Astrocyte (in vitro differentiated cells and primary cell): ENCODE results near the gene ZNF335. TPM values are rescaled to one million over a fixed set of nuclear protein-coding genes. Genes with fewer than 3 reads are reported as not detected.

Experiments
- DNase-seq: peaks from one replicate; pipeline ENCODE4 v3.0.0-alpha.2; 2010; ENCODE audit warnings: low read depth
- FAIRE-seq: peaks from 2 replicates; lab custom pipeline; 2011; peaks lifted over from hg19 to GRCh38; lab: Jason Lieb, UNC
- H2AFZ ChIP-seq: 2 replicates; pipeline ENCODE4 v1.6.0; 2012; ENCODE audit warnings: low read depth, low read length, inconsistent platforms
- H3K27ac ChIP-seq: 2 replicates; pipeline ENCODE4 v1.5.1; 2011; ENCODE audit warnings: low read depth, low read length, inconsistent platforms
- H3K27me3 ChIP-seq: 2 replicates; pipeline ENCODE4 v1.6.0; 2011; ENCODE audit warnings: low read length, inconsistent platforms; ENCODE audit not compliant: insufficient read depth
- H3K36me3 ChIP-seq: 2 replicates; pipeline ENCODE4 v1.5.1; 2011; ENCODE audit warnings: low read length, inconsistent platforms; ENCODE audit not compliant: insufficient read depth
- H3K4me1 ChIP-seq: 2 replicates; pipeline ENCODE4 v1.5.1; 2011; ENCODE audit warnings: low read length, inconsistent platforms; ENCODE audit not compliant: insufficient read depth
- H3K4me2 ChIP-seq: 2 replicates; pipeline ENCODE4 v1.6.0; 2012; ENCODE audit warnings: low read length, inconsistent platforms
- H3K4me3 ChIP-seq: 2 replicates; pipeline ENCODE4 v1.5.1; 2011; ENCODE audit warnings: low read depth, mild to moderate bottlenecking, low read length, inconsistent platforms; ENCODE audit not compliant: insufficient read depth
- H3K79me2 ChIP-seq: 2 replicates; pipeline ENCODE4 v1.6.0; 2012; ENCODE audit warnings: mild to moderate bottlenecking, low read length, inconsistent platforms; ENCODE audit not compliant: insufficient read depth
- H3K9ac ChIP-seq: 2 replicates; pipeline ENCODE4 v1.6.0; 2012; ENCODE audit warnings: mild to moderate bottlenecking, low read length, inconsistent platforms
- H3K9me3 ChIP-seq: 2 replicates; pipeline ENCODE4 v1.5.1; 2012; ENCODE audit warnings: low read depth, mild to moderate bottlenecking, low read length, inconsistent platforms; ENCODE audit not compliant: insufficient read depth
- H4K20me1 ChIP-seq: 2 replicates; pipeline ENCODE4 v1.6.0; 2012; ENCODE audit warnings: low read length, inconsistent platforms; ENCODE audit not compliant: insufficient read depth
- H3K27ac Mint-ChIP-seq: one replicate; pipeline ENCODE4 v1.8.0; 2021; ENCODE audit warnings: mild to moderate bottlenecking, mixed read lengths; ENCODE audit not compliant: unreplicated experiment
- H3K27me3 Mint-ChIP-seq: one replicate; pipeline ENCODE4 v1.8.0; 2021; ENCODE audit warnings: low read depth, mixed read lengths; ENCODE audit not compliant: unreplicated experiment
- H3K36me3 Mint-ChIP-seq: one replicate; pipeline ENCODE4 v1.8.0; 2021; ENCODE audit warnings: low read depth, mixed read lengths; ENCODE audit not compliant: unreplicated experiment
- H3K4me1 Mint-ChIP-seq: one replicate; pipeline ENCODE4 v1.8.0; 2021; ENCODE audit warnings: low read depth, mixed read lengths; ENCODE audit not compliant: unreplicated experiment
- H3K4me3 Mint-ChIP-seq: one replicate; pipeline ENCODE4 v1.8.0; 2021; ENCODE audit warnings: mild to moderate bottlenecking, moderate library complexity, mixed read lengths; ENCODE audit not compliant: unreplicated experiment
- H3K9me3 Mint-ChIP-seq: one replicate; pipeline ENCODE4 v1.8.0; 2021; ENCODE audit warnings: mild to moderate bottlenecking, mixed read lengths; ENCODE audit not compliant: unreplicated experiment
- EZH2 ChIP-seq: IDR thresholded peaks from 2 replicates; pipeline ENCODE4 v1.6.1; 2012; ENCODE audit warnings: mild to moderate bottlenecking, low read length, inconsistent platforms; ENCODE audit not compliant: insufficient read depth
- total RNA-seq: library from RNA; stranded (reverse); gene quantifications from 2 replicates; pipeline ENCODE4 v1.2.1, GENCODE V29; 2021
- TF ChIP-seq, protein P1 (sequence below): IDR thresholded peaks from 2 replicates; pipeline ENCODE4 v1.5.1; 2011; ENCODE audit warnings: low read depth, mild to moderate bottlenecking, inconsistent platforms, low read length, moderate library complexity; ENCODE audit not compliant: insufficient read depth

The ZNF335 gene
- total RNA-seq, 1 donor from 2014 or later = 18.6 TPM

DNA sequence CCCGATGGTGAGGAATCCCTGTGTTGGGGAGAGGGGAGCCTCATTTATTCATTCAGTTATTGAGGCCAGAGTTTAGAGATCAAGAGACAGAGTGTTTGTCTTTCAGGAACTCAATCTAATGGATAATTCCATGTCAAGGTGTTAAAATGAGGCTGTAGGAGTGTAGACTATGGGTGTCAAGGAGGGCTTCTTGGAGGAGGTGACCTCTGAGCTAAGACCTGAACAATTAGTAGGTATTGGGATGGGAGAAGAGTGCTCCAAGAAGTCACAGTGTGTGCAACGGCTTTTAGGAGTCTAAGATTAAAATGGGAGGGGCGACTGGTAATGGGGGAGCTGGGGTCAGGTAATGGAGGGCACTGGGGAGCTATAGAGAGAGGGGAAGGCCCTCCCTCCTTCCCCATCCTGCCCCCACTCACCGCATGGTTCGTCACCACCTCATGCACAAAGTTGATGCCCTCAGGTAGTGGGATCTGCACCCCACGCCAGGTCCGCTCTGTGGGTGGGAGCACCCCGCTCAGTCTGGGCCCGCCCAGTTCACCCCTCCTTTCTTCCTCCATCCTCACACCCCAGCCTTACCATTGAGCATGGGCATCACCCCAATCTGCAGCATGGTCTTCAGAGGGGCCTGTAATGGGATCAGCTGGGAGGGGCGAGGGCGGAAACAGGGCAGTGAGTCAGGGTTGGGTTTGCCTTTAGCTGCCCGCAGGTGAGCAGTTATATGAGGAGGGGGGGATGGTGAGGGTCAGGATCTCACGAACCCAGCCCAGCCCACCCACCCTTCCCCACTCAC is 72.8 kb downstream of the ZNF335 start:
- no peak overlapping the region for H3K4me3 ChIP-seq
- Mint-ChIP-seq H3K27ac (no peak overlapping the region), H3K36me3 (peaks cover 22% of the 10 kb centered on the region), H3K4me1 (no peaks in the 10 kb centered on the region), H3K4me3 (no peak overlapping the region), H3K27me3 (no peaks in the 10 kb centered on the region), H3K9me3 (no peaks in the 10 kb centered on the region)
- H3K36me3 ChIP-seq = peaks cover 10% of the 10 kb centered on the region
- H3K79me2 ChIP-seq = no peaks in the 10 kb centered on the region
- H3K4me2 ChIP-seq = no peak overlapping the region
- no peaks in the 10 kb centered on the region for H3K27me3 ChIP-seq
- H3K27ac ChIP-seq = no peak overlapping the region
- TF ChIP-seq, protein P1, sequence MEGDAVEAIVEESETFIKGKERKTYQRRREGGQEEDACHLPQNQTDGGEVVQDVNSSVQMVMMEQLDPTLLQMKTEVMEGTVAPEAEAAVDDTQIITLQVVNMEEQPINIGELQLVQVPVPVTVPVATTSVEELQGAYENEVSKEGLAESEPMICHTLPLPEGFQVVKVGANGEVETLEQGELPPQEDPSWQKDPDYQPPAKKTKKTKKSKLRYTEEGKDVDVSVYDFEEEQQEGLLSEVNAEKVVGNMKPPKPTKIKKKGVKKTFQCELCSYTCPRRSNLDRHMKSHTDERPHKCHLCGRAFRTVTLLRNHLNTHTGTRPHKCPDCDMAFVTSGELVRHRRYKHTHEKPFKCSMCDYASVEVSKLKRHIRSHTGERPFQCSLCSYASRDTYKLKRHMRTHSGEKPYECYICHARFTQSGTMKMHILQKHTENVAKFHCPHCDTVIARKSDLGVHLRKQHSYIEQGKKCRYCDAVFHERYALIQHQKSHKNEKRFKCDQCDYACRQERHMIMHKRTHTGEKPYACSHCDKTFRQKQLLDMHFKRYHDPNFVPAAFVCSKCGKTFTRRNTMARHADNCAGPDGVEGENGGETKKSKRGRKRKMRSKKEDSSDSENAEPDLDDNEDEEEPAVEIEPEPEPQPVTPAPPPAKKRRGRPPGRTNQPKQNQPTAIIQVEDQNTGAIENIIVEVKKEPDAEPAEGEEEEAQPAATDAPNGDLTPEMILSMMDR = no peak
- TF ChIP-seq EZH2 = no peak
- FAIRE-seq (no peak), DNase-seq (no peak)
- H3K4me1 ChIP-seq = no peaks in the 10 kb centered on the region
- H2AFZ ChIP-seq = no peak overlapping the region
- peaks cover 5% of the 10 kb centered on the region for H4K20me1 ChIP-seq
- H3K9ac ChIP-seq = no peak overlapping the region
- no peaks in the 10 kb centered on the region for H3K9me3 ChIP-seq

Other genes with a start within 250 kb of the ZNF335 start
- gene SPINT4, start 249.9 kb downstream of the ZNF335 start, total RNA-seq = not detected in 2 replicates
- gene WFDC3, start 180.3 kb downstream of the ZNF335 start, total RNA-seq = 2.0 and 2.2 TPM in 2 replicates
- gene DNTTIP1, start 180.2 kb downstream of the ZNF335 start, total RNA-seq = 28.1 and 28.7 TPM in 2 replicates
- 6.2 and 12.3 TPM in 2 replicates for gene UBE2C, start 159.6 kb downstream of the ZNF335 start, total RNA-seq
- gene TNNC2, start 144.9 kb downstream of the ZNF335 start, total RNA-seq = not detected in 2 replicates
- 13.3 and 14.2 TPM in 2 replicates for gene SNX21, start 138.4 kb downstream of the ZNF335 start, total RNA-seq
- gene ACOT8, start 114.8 kb downstream of the ZNF335 start, total RNA-seq = 22.0 and 22.6 TPM in 2 replicates
- gene ZSWIM3, start 114.6 kb downstream of the ZNF335 start, total RNA-seq = 4.4 and 4.7 TPM in 2 replicates
- gene ZSWIM1, start 91.0 kb downstream of the ZNF335 start, total RNA-seq = 9.0 and 9.6 TPM in 2 replicates
- gene SPATA25, start 84.6 kb downstream of the ZNF335 start, total RNA-seq = 0.67 and 1.7 TPM in 2 replicates
- 6.7 and 6.9 TPM in 2 replicates for gene NEURL2, start 81.0 kb downstream of the ZNF335 start, total RNA-seq
- gene CTSA, start 80.9 kb downstream of the ZNF335 start, total RNA-seq = 69.0 and 87.5 TPM in 2 replicates
- 162 and 167 TPM in 2 replicates for gene PLTP, start 60.0 kb downstream of the ZNF335 start, total RNA-seq
- gene PCIF1, start 37.5 kb downstream of the ZNF335 start, total RNA-seq = 12.9 and 13.0 TPM in 2 replicates
- gene MMP9, start 36.7 kb upstream of the ZNF335 start, total RNA-seq = 12.0 and 18.7 TPM in 2 replicates
- gene SLC12A5, start 57.0 kb upstream of the ZNF335 start, total RNA-seq = 14.6 and 15.2 TPM in 2 replicates
- 19.3 and 20.7 TPM in 2 replicates for gene NCOA5, start 117.8 kb upstream of the ZNF335 start, total RNA-seq
- 2.3 and 4.1 TPM in 2 replicates for gene CD40, start 146.1 kb upstream of the ZNF335 start, total RNA-seq